ENCODE measurements around the gene XPR1.

XPR1 gene

DNA sequence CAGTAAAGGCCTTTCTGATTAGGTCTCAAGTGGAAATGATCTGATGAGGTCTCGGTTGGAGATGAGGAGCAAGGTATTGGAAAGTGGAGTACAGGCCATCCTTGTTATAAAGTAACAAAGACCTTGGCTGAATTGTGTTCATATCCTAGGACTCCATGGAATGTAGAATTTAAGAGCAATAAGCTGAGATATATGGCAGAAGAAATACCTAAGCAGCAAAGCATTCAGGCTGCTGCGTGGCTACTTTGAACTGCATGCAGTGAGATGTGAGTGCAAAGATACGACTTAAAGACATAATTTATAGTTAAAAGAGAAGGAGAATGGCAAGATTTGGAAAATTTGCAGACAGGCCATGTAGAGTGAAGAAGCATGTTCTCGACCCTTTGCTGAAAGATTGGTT is 11.2 kb upstream of the XPR1 start:
- TF ChIP-seq, protein P1, sequence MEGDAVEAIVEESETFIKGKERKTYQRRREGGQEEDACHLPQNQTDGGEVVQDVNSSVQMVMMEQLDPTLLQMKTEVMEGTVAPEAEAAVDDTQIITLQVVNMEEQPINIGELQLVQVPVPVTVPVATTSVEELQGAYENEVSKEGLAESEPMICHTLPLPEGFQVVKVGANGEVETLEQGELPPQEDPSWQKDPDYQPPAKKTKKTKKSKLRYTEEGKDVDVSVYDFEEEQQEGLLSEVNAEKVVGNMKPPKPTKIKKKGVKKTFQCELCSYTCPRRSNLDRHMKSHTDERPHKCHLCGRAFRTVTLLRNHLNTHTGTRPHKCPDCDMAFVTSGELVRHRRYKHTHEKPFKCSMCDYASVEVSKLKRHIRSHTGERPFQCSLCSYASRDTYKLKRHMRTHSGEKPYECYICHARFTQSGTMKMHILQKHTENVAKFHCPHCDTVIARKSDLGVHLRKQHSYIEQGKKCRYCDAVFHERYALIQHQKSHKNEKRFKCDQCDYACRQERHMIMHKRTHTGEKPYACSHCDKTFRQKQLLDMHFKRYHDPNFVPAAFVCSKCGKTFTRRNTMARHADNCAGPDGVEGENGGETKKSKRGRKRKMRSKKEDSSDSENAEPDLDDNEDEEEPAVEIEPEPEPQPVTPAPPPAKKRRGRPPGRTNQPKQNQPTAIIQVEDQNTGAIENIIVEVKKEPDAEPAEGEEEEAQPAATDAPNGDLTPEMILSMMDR (IDR thresholded peaks at IDR 0.05; ENCODE audit: borderline replicate concordance, control extremely low read depth, extremely low read depth, insufficient read depth, missing control alignments): no peak
- in situ Hi-C loops (cut with MboI; ENCODE audit: low sequenced_read_pairs, unreplicated experiment): no loop called here
- no peak for DNase-seq (ENCODE audit: low spot score)

- in situ Hi-C loops (cut with MboI; ENCODE audit: low sequenced_read_pairs, unreplicated experiment): no loop called here
- no peak for DNase-seq (ENCODE audit: low spot score)
- TF ChIP-seq, protein P1 (IDR thresholded peaks at IDR 0.05; ENCODE audit: borderline replicate concordance, control extremely low read depth, extremely low read depth, insufficient read depth, missing control alignments): no peak
Measured at GRCh38 chr1:180622658-180623508, 8.9 kb upstream of the XPR1 start.

GRCh38 chr1:180623579-180624347 is 8.1 kb upstream of the XPR1 start:
- in situ Hi-C loops (cut with MboI; ENCODE audit: low sequenced_read_pairs, unreplicated experiment): no loop called here
- TF ChIP-seq, protein P1 (IDR thresholded peaks at IDR 0.05; ENCODE audit: borderline replicate concordance, control extremely low read depth, extremely low read depth, insufficient read depth, missing control alignments): no peak
- no peak for DNase-seq (ENCODE audit: low spot score)

- TF ChIP-seq, protein P1 (IDR thresholded peaks at IDR 0.05; ENCODE audit: borderline replicate concordance, control extremely low read depth, extremely low read depth, insufficient read depth, missing control alignments): no peak
- DNase-seq (ENCODE audit: low spot score): no peak
- in situ Hi-C loops (cut with MboI; ENCODE audit: low sequenced_read_pairs, unreplicated experiment): no loop called here
Measured at GRCh38 chr1:180626711-180627110, 5.1 kb upstream of the XPR1 start.

DNA sequence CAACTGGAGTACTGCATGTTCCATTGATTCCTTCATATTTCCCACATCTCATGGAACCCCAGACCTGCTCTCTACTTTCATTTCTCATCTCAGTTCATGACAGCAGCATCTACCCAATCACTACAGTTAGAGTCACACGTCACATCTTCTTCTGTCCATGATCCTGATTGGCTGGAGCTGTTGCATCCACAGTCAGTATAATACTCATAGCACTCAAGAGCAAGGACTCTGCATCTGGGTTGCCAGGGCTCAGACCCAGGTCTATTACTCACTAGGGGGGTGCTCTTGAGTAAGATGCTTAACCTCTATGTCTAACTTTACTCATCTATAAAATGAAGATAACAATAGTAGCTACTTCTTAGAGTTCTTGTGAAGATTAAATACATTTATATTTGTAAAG is 4.4 kb upstream of the XPR1 start:
- no peak for DNase-seq (ENCODE audit: low spot score)
- in situ Hi-C loops (cut with MboI; ENCODE audit: low sequenced_read_pairs, unreplicated experiment): no loop called here
- TF ChIP-seq, protein P1 (IDR thresholded peaks at IDR 0.05; ENCODE audit: borderline replicate concordance, control extremely low read depth, extremely low read depth, insufficient read depth, missing control alignments): no peak

GRCh38 chr1:180628646-180629045 is 3.2 kb upstream of the XPR1 start:
- in situ Hi-C loops (cut with MboI; ENCODE audit: low sequenced_read_pairs, unreplicated experiment): no loop called here
- DNase-seq (ENCODE audit: low spot score): no peak
- TF ChIP-seq, protein P1 (IDR thresholded peaks at IDR 0.05; ENCODE audit: borderline replicate concordance, control extremely low read depth, extremely low read depth, insufficient read depth, missing control alignments): no peak
